Activated CD4-positive, CD25-positive, alpha-beta regulatory T cell treated with anti-CD3 and anti-CD28 coated beads, Interleukin-2, amount 50 U/mL, for 72 hours (primary cell): ENCODE results near the gene VPS8.
"Not testable (repeated sequence)": the region's sequence is repeated elsewhere in the genome, so short reads cannot be mapped to it uniquely, and the experiment has no call there.

Source experiments
- DNase-seq: peaks from one replicate; pipeline ENCODE4 v3.0.0; 2021

Gene VPS8

DNA sequence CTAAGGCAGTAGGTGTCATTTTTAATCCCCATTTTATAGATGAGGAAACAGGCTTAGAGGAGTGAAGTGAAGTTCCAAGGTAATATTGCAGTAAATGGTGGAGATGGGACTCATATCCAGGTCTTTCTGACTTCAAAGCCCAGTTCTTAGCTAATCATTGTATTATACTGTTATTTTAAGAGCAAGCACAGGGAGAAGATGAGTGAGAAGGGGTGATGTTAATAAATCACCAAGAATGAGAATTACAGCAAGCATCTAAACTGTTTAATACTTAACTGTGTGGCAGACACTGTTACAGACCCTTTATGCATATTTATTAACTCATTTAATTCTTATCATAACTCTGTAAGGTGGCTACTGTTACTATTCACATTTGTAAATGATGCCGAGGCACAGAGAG lies 61.2 kb downstream of the VPS8 start:
- no peak for DNase-seq

DNA sequence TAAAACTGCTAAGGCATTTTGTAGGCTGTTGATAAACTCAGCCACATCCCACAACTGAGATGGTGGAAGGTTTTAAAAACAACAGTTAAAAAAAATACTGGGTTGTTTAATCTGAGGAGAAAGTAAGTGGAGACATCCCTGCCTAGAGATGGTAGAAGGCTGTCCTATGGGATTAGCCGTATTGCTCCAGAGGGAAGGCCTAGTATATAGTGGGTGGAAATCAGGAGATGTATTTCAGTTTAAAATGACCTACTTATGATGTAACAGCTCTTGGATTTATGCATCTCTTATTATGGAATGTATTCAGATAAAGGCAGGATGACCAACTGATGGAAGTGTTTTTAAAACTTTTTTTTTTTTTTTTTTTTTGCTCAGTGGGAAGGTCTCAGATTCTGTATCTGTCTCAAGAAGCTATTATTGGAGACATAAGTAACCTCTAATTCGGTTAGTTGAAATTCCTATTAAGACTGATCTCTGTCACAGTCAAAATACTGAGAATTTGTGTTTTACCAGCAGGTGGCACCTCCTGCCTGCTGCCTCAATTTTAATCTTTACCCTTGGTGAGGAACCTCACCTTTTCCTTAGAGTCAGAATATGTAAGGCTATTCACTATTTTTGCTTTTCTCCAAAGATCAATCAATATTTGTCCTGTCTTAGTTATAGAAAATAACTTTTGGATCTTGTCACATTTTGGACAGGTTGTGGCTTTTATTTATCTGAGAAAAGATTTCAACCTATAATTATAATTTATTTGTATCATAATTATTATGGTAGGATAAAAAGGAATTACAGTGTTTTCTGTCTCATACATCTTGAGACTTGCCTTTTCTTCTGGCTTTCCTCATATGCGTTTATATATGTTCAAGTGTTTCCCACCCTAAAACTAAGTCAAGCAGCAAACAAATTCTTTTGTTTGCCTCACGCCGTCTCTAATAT lies 63.0 kb downstream of the VPS8 start:
- DNase-seq = no peak

DNA sequence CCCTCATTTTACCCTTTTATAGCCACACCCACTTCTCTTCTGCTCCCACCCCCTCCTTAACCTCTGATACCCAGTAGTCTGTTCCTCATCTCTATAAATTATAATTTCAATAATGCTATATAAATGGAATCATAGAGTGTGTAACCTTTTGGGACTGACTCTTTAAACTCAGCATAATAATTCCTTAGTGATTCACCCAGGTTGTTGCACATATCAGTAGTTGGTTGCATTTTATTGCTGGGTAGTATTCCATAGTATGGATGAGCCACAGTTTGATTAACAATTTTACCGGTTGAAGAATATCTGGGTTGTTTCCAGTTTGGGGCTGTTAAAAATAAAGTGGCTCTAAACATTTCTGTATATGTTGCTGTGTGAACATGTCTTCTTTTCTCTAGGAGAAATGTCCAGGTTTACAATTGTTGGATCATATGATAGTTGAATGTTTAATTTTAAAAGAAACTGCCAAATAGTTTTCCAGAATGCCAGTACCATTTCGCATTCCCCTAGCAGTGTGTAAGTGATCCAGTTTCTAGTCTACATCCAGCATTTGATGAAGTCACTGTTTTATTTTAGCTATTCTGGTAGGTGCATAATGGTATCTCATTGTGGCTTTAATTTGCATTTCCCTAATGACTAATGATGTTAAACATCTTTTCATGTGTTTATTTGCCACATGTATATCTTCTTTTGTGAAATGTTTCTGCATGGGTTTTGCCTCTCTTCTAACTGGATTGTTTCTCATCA lies 68.5 kb downstream of the VPS8 start:
- DNase-seq = no peak

DNA sequence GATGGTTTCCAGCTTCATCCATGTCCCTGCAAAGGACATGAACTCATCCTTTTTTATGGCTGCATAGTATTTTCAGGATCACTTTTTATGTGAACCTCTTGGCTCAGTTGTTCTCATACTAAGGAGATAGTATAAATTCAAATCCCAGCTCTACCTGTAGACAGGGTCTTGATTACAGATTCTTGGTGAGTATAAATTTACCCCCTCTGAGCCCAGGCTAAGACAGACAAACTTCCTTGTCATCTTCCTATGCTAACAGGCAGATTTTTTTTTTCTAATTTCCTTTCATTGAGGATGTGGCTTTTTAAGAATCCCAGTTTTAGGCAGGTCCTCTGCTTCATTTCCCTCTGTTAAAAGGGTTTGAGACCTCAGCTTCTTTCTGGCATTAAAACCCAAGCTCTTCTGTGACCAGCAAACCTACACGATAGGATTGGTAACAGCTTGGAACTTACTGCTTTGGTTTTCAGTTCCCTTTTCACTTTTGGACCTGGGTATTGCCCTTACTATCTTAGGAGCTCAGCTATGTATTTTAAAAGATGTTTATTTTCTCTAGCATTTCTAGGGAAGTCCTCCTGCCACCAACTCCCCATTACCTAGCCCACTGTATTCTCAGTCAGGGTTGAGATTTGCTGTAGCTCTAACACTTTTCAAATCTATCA lies 72.5 kb downstream of the VPS8 start:
- no peak for DNase-seq

DNA sequence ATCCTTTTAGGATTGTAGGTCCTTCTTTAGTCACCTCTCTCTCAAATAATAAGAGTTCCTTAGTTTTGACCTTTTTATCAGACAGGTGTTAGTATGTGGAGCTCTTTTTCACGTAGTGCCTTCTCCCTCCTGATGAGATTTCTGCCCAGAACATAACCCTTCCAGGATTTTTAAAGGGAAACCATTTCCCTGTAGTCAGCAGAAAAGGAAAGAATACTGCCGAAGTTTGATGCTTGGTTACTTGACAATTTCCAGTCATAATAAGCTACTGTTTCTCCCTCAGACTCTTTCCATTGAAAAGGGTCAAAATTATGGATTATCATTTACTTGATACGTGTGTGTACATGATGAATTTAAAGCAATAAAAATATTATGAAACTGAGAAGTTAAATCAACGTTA lies 73.1 kb downstream of the VPS8 start:
- no peak for DNase-seq

DNA sequence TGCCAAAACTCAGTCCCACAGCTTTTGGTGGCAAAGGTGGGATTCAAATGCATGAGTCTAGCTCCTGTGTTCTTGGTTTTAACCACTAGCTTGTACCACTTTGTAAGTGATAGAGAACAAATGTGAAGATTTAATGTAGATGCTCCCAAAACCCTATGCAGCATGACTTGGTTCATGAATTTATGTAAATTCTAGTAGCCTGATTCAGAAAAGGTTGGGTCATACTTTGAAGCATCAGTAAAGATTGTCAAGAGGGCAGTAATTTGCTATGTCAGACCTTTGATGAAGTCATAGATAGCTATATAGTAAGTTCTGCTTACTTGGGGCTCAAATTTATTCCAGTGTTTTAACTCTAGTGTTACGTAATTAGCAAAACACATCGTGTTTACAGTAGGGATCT lies 75.6 kb downstream of the VPS8 start:
- DNase-seq = no peak

DNA sequence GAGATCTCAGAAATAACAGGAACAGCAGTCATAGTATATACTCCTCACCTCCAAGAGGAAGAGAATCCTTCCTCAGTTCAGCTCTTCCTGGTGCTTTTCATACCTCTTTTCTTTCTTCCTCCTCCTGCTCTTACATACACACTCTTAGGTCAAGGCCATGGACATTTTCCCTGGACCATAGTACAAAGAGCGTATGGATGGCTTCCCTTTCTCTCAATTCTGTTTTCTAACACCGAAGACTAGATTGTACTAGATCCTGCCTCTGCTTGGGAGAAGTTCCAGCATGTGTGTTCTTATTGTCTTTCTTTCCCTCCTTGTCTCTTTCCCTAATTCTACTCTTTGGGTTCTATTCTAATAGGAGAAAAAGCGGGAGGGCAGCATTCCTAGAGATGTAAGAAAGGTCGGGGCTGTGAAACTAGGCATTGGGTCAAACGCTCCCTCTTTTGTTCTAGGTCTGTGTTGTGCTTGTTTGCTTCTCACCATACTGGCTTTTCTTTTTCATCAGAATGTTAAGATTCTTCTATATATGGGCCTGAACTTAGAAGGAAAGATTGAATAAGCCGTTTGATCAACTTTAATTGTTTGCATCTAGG lies 77.4 kb downstream of the VPS8 start:
- DNase-seq = no peak

DNA sequence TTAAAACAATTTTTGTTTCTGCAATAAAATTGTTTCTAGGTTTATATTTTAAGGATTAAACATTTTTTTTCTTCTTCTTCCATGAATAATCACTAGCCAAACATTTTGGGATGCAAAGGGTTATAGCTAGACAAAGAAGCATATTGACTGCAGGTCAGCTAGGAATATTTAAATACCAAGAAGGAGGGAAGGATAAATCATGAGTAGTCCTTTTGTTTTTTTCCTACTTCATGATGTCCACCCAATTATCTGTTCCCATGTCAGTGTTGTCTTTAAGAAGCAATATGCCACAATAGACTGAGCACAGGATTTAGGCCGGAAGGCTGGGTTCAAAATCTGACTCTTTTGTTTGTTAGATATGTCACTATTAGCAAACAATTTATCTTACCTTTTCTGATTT lies 82.1 kb downstream of the VPS8 start:
- DNase-seq = no peak

DNA sequence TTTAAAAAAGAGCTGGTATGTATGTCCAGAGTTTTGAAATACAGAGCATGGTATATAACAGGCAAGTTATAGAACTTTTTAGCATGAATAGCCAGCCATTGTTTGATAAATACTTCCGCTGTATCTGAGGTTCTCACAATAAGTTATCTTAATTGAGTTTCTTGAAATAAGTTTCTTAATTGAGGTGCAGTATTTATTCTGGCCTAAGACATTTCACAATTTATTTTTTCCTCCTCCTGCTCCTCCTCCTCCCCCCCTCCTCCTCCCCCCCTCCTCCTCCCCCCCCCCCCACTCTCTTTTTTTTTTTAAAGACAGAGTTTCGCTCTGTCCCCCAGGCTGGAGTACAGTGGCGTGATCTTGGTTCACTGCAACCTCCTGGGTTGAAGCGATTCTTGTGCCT lies 83.4 kb downstream of the VPS8 start:
- DNase-seq = no peak

DNA sequence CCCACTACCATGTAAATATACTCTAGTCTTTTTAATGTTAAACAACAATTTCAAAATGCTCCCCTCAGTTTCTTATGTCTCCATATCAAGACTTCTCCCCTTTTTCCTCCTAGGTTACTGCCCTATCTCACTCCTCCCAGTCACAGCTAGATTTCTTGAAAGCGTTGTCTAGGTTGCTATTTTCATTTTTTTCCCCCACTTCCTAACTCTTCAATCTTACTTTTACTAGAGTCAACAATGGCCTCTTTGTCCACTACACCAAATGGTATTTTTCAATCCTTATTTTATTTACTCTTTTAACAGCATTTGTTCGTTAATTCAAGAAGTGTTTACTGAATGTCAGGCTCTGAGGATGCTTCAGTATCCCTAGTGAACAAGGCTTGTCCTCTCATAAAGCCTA lies 84.4 kb downstream of the VPS8 start:
- no peak for DNase-seq

DNA sequence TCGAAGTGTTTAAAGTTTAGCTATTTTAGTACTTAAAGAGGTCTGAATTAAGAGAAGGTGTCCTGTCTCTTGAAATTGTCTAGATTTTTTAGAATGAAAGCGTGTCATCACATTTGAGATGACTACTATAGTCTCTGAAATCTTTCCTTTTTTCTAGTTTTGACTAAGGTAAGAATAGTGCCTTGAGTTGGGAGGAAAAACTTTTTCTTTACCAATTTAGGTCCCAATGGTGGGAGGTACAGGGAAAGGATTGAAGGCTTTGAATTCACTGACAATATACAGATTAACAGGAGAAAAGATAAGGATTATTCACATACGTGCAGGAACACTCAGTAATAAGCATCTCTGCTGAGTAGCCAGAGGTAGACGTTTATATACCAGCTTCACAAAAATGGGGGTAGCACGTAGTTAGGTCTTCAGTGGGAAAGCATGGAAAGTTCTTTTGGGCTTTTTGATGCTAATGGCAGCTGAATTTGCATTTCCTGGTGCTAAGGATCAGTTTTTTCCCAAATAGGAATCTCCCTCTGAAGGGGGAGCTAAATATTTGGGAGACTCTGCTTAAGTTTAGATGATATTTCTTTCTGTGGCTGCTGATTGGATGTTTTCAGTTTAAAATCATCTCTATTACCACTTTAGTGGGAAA lies 88.1 kb downstream of the VPS8 start:
- no peak for DNase-seq

DNA sequence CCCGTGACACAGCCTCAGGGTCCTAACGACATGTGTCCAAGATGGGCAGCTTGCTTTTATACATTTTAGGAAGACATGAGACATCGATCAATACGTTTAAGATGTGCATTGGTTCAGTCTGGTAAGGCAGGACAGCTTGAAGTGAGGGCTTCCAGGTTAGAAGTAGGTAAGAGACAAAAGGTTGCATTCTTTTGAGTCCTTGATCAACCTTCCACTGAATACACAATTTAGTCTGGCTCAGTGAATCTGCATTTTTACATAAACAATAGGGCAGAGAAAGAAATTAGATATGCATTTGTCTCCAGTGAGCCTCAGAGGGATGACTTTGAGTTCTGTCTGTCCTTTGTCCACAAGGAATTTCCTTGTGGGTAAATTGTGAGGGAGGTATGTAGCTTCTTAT lies 95.1 kb downstream of the VPS8 start:
- not testable (repeated sequence) for DNase-seq

DNA sequence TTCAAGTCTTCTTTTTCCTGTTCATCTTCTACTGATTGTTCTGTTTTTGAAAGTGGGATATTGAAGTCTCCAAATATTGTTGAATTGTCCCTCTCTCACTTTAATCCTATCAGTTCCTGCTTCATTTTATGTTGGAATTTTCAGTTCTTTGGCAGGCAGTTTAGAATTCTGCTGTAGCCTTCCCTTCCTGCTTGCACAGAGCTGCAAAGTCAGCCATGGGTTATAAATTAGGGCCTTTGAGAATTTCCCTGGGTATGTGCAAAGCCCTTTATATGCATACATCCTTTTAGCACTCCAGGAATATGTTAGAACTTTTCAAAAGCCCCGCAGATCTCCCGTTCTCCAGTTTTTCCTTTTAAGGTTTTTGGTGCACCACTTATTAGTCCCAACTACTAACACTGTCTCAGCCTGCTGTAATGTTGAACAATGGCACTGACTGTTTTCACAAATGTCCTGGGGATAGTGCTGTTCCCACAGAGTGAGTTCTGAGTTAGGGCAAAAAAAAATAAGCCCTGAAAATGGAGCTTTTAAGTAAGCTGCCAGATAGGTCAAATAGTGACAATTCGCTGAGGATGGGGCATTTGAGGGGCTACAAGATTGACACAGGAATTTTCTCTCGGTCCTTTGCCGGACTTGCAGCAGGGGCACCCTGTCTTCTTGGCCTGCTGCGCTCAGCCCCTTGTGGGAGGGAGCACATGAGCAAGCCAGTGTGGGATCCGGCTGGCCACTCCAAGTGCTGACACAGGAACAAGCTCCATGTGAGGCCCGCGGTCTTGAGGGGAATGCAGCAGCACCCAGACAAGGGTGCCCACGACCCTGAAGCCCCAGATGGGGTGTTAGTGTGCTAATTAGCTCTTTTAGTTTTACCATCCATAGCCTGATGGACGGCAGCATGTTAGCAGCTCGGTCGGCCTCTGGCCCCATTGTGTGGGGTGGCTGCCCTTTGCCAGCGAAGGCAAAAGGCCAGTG lies 96.0 kb downstream of the VPS8 start:
- no peak for DNase-seq

DNA sequence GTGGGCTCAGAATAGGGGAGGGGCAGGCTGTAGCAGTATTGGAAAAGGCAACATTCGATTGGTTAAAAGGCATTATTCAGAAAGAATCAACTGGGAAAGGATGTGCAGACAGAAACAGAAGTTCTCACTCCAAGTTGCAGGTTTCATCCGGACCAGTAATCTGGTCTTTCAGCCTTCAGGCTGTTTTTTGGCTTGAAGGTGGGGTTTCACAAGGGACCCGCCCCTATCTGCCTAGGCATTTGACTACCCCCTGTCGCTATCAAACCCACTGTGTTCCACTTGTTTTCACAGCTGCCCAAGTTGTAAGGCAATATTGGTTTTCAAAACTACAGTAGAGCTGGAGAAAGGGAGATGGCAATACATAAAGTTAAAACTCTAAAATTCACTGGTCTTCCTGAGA lies 96.9 kb downstream of the VPS8 start:
- no peak for DNase-seq

DNA sequence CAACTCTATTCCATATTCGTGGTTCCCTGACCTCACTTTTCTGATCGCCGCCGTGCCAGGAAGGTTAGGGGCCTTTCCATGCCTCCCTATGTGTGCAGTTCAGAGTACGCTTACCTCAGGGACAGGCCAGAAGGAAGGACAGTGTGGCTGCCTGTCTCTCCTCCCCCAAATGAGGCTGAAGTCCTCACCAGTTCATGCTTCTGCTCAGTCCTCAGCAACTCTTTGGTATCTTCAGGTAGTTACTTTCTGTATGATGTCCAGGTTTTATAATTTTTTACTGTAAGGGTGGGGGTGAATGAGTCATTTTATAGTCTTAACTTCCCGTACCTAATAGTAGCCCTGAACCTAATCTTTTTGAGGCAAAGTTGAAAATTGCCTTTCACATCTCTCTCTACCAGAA lies 98.7 kb downstream of the VPS8 start:
- DNase-seq = no peak

DNA sequence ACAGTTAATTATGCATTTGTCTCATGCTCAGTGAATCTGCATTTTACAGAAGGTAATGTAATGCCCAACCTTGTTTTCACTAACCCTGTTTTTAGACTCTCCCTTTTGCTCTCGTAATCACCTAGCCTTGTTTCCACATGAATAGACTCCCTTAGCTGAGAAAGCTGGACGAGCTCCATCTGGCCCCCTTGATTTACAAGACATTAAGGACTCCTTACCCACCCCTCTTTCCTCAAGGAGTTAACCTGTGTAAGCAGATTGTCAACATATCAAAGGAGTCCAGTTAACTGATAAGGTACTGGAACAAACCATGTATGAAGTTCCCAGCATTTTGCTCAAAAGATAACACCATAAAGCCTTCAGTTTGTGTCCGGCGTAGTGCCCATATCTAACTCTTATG lies 99.6 kb downstream of the VPS8 start:
- no peak for DNase-seq

DNA sequence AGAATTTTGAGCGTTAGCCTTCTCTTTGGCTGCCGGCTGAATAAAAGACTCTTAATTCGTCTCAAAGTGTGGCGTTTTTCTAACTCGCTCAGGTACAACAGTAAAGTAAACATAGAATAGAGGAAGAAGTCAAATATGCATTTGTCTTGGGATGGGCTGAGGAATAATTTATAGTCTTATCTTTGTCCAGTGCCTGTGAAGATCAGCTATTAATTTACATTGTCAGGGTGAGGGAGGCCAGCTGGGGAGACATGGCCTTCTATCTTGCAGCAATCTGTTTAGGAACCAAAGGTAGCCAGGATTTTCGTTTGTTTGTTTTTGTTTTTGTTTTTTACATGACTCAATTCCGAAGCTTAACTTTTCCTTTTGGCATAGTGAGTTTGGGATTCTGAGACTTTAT lies 100.2 kb downstream of the VPS8 start:
- DNase-seq = no peak

DNA sequence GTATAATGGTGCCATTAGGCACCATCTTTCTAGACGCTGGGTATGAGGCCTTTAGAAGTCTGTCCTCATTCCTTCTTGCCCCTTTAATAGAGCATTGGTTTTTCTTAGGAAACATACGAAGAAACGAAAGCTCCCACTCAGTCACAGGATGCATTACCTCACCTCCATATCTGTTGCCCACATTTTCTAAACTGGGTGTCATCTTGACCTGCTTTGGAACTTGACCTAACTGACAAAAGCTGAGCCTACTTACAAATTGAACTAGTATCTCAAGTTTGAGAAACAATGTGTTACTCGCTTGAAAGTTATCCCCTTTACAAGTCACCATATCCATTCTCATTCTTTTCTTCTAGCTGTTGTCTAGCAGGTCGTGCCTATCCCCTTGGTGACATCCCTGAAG lies 102.7 kb downstream of the VPS8 start:
- no peak for DNase-seq

DNA sequence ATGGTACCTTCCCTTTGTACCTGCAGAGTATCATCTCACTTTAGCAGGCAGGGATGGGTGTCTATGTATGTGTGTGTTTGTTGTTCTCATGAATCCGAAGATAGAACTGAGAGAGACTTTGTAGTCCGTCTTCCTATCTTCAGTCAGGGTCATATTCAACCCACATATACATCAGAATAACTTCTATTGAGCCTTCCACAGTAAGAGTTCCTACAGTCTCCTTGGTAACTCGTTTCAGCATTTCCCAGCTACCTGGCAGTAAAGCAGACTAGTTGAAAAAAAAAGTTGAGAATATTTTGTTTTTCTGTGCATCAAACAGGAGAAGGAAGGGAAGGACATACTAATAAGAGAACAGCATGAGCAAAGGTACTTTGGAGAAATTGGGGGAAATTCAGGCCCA lies 106.8 kb downstream of the VPS8 start:
- DNase-seq = no peak

DNA sequence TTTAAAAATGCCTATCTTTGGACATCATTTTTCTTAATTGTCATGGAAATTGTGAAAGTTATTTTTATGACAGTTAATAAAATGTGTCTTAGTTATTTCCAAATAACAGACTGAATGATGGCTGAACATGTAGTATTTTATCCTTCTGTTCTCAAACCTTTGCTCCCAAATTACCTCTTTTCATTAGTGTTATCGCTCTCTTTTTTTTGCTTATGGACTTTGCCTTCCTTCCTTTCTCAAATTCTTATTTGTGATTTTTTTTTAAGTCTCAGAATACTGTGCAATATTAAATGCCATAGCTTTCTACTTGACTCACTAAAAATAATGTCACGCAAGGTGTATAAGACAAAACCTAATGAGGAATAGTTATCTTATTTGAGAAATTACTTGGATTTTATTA lies 107.7 kb downstream of the VPS8 start:
- no peak for DNase-seq

DNA sequence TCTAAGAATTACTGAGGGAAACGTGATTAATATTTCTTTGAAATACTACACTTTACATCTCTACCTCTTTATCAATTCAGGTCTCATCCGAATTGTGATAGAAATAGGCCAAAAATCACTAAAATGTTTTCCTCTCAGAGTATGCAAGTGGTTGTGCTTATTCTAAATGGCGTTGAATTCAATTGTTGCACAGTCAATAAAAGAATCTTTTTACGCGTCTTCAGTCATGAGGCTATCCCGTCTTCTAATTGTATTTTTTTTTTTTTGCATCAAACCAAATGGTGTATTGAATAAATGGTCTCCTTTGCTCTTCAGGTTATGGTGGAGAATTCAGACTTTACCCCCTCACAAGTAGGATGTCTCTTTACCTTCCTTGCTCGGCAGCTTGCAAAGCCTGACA lies 112.6 kb downstream of the VPS8 start:
- DNase-seq = no peak
